WTC11 (cell line): ENCODE measurements around the gene LAS1L.

Source experiments
- ARID4B ChIP-seq: sonication (generic); formaldehyde crosslinking; IDR thresholded peaks from 2 replicates; pipeline ENCODE4 v1.8.0; 2023; ENCODE audit warnings: missing genetic modification reagents, mild to moderate bottlenecking, borderline replicate concordance
- CTCF ChIP-seq: fragments of 200-600 bp; IDR thresholded peaks from 2 replicates; pipeline ENCODE4 v1.8.0; 2022; ENCODE audit warnings: antibody characterized with exemption
- NFYB ChIP-seq: sonication (generic); formaldehyde crosslinking; conservative IDR thresholded peaks from 2 replicates; pipeline ENCODE4 v1.8.0; 2022; ENCODE audit warnings: low read depth, missing genetic modification reagents
- NR2C2 ChIP-seq: sonication (generic); formaldehyde crosslinking; IDR thresholded peaks from 2 replicates; pipeline ENCODE4 v1.8.0; 2022; ENCODE audit warnings: mild to moderate bottlenecking, missing genetic modification reagents
- TEAD4 ChIP-seq: sonication (generic); formaldehyde crosslinking; IDR thresholded peaks from 2 replicates; pipeline ENCODE4 v1.8.0; 2022; ENCODE audit warnings: mild to moderate bottlenecking, missing genetic modification reagents
- USF2 ChIP-seq: sonication (generic); formaldehyde crosslinking; IDR thresholded peaks from 2 replicates; pipeline ENCODE4 v1.8.1; 2023; ENCODE audit warnings: mild to moderate bottlenecking, missing genetic modification reagents, moderate library complexity
- ZNF263 ChIP-seq: sonication (generic); formaldehyde crosslinking; IDR thresholded peaks from 2 replicates; pipeline ENCODE4 v1.8.1; 2022; ENCODE audit warnings: low read depth, mild to moderate bottlenecking, moderate library complexity, missing genetic modification reagents
- ZNF532 ChIP-seq: fragments of 250-450 bp; sonication (Bioruptor Pico); IDR thresholded peaks from 2 replicates; pipeline ENCODE4 v1.9.0; 2021; ENCODE audit warnings: mild to moderate bottlenecking, borderline replicate concordance

- TF ChIP-seq CTCF = no peak
- TF ChIP-seq ZNF532 = no peak
- TF ChIP-seq ZNF263 (CRISPR knock-in tag) = no peak
- no peak for TF ChIP-seq TEAD4 (CRISPR knock-in tag)
- no peak for TF ChIP-seq NR2C2
- no peak for TF ChIP-seq USF2 (CRISPR knock-in tag)
- TF ChIP-seq NFYB = no peak
- no peak for TF ChIP-seq ARID4B (CRISPR knock-in tag)
Measured at GRCh38 chrX:65578346-65578745, 43.8 kb upstream of the LAS1L start.
